Activated B cell treated with CpG ODN at 0.5 μM for 24 hours (primary cell): Measurements from ENCODE around the gene SERINC3. TPM values are rescaled to one million over a fixed set of nuclear protein-coding genes. Genes with fewer than 3 reads are reported as not detected.

Source experiments
- ATAC-seq: fragments of 200-7000 bp; cut with Tn5 transposase; one replicate; pipeline ENCODE4 v1.10.0; 2021; ENCODE audit warnings: low read depth, mild to moderate bottlenecking, moderate library complexity
- CTCF ChIA-PET: fragments of 350-600 bp; sonication (Branson Sonifier 250); formaldehyde crosslinking; loops from one replicate; lab custom pipeline; 2021; ENCODE audit warnings: antibody characterized with exemption; lab: Charles Lee
- POLR2A ChIA-PET: fragments of 350-600 bp; sonication (Branson Sonifier 250); formaldehyde crosslinking; loops from one replicate; lab custom pipeline; 2021; ENCODE audit warnings: antibody characterized with exemption; lab: Charles Lee
- DNase-seq: peaks from one replicate; pipeline ENCODE4 v3.0.0; 2022
- H3K27ac Mint-ChIP-seq: one replicate; pipeline ENCODE4 v1.8.0; 2020; ENCODE audit warnings: mixed read lengths
- H3K27me3 Mint-ChIP-seq: one replicate; pipeline ENCODE4 v1.8.0; 2021; ENCODE audit warnings: mixed read lengths
- H3K36me3 Mint-ChIP-seq: one replicate; pipeline ENCODE4 v1.8.0; 2021; ENCODE audit warnings: low read depth, mixed read lengths
- H3K4me1 Mint-ChIP-seq: one replicate; pipeline ENCODE4 v1.8.0; 2021; ENCODE audit warnings: mixed read lengths
- H3K4me3 Mint-ChIP-seq: one replicate; pipeline ENCODE4 v1.8.0; 2020; ENCODE audit warnings: mild to moderate bottlenecking, mixed read lengths
- H3K9me3 Mint-ChIP-seq: one replicate; pipeline ENCODE4 v1.8.0; 2020; ENCODE audit warnings: mixed read lengths
- CTCF ChIP-seq: fragments of 200-600 bp; IDR thresholded peaks from one replicate; pipeline ENCODE4 v1.8.0; 2022; ENCODE audit warnings: antibody characterized with exemption, mild to moderate bottlenecking
- intact Hi-C: fragments of 100-400 bp; cut with micrococcal nuclease; formaldehyde crosslinking; loops from one replicate; pipeline ENCODE4 v1.15.1; 2024
- total RNA-seq: library from RNA; stranded (reverse); gene quantifications from 2 replicates; pipeline ENCODE4 v1.2.3, GENCODE V29; 2022

The SERINC3 gene
- total RNA-seq, 1 donor from 2014 or later, result 41.4 TPM

GRCh38 chr20:44467289-44467883 lies 54.5 kb downstream of the SERINC3 start:
- no peak for TF ChIP-seq CTCF
- Mint-ChIP-seq H3K4me3 (no peak overlapping the region), H3K36me3 (no peaks in the 10 kb centered on the region), H3K27me3 (peaks cover 2% of the 10 kb centered on the region), H3K9me3 (no peaks in the 10 kb centered on the region), H3K27ac (no peak overlapping the region), H3K4me1 (no peaks in the 10 kb centered on the region)
- ChIA-PET CTCF (no interaction called here), POLR2A (no interaction called here)
- DNase-seq (no peak), ATAC-seq (no peak)
- intact Hi-C loops, result no loop called here

- ChIA-PET CTCF (no interaction called here), POLR2A (no interaction called here)
- no peaks in the 10 kb centered on the region for H3K9me3 Mint-ChIP-seq
- H3K36me3 Mint-ChIP-seq, result no peaks in the 10 kb centered on the region
- H3K27me3 Mint-ChIP-seq, result peaks cover 2% of the 10 kb centered on the region
- H3K27ac Mint-ChIP-seq, result no peak overlapping the region
- H3K4me1 Mint-ChIP-seq, result no peaks in the 10 kb centered on the region
- DNase-seq (no peak), ATAC-seq (no peak)
- intact Hi-C loops, result no loop called here
- TF ChIP-seq CTCF, result no peak
- no peak overlapping the region for H3K4me3 Mint-ChIP-seq
These were observed 56.8 kb downstream of the SERINC3 start for GRCh38 chr20:44465001-44465560.

- CTCF ChIA-PET, result no interaction called here
- ATAC-seq (no peak), DNase-seq (no peak)
- TF ChIP-seq CTCF, result no peak
- intact Hi-C loops, result loop anchor here (5.0 kb wide), 1 partner anchor 77 kb away; no protein-coding TSS in a partner anchor
- H3K27ac Mint-ChIP-seq, result no peak overlapping the region
- H3K36me3 Mint-ChIP-seq, result no peaks in the 10 kb centered on the region
- no peaks in the 10 kb centered on the region for H3K4me1 Mint-ChIP-seq
- H3K27me3 Mint-ChIP-seq, result peaks cover 2% of the 10 kb centered on the region
- POLR2A ChIA-PET, result no interaction called here
- no peaks in the 10 kb centered on the region for H3K9me3 Mint-ChIP-seq
- no peak overlapping the region for H3K4me3 Mint-ChIP-seq
These were observed 57.4 kb downstream of the SERINC3 start for GRCh38 chr20:44464514-44464913.

- no peak for ATAC-seq
These were observed 58.4 kb downstream of the SERINC3 start for GRCh38 chr20:44463466-44463865.

More at GRCh38 chr20:44463466-44463865, 58.4 kb downstream of the SERINC3 start:
- no peak for DNase-seq
- no peak for TF ChIP-seq CTCF
- CTCF ChIA-PET, result no interaction called here
- intact Hi-C loops, result loop anchor here (5.0 kb wide), 1 partner anchor 76 kb away; no protein-coding TSS in a partner anchor
- H3K9me3 Mint-ChIP-seq, result no peaks in the 10 kb centered on the region
- POLR2A ChIA-PET, result no interaction called here
- no peaks in the 10 kb centered on the region for H3K36me3 Mint-ChIP-seq
- no peak overlapping the region for H3K4me3 Mint-ChIP-seq
- H3K27ac Mint-ChIP-seq, result no peak overlapping the region
- H3K27me3 Mint-ChIP-seq, result peaks cover 2% of the 10 kb centered on the region
- no peaks in the 10 kb centered on the region for H3K4me1 Mint-ChIP-seq
